Stimulated activated CD4-positive, alpha-beta T cell treated with anti-CD3 and anti-CD28 coated beads, TNF-alpha, amount 100 ng/mL, for 4 hours (primary cell): ENCODE measurements around the gene PCDHB5.
"Not testable (repeated sequence)": the region's sequence is repeated elsewhere in the genome, so short reads cannot be mapped to it uniquely, and the experiment has no call there.

Source experiments
- DNase-seq, 3 experiments: peaks; one replicate each; pipeline ENCODE4 v3.0.0-alpha.2; 2020; ENCODE audit warnings: low read depth in 3 of 3

Gene PCDHB5

GRCh38 chr5:141152096-141152495 lies 17.1 kb downstream of the PCDHB5 start:
- not testable (repeated sequence) for DNase-seq

- DNase-seq: no peak
Measured at GRCh38 chr5:141155540-141156374, 20.8 kb downstream of the PCDHB5 start.

GRCh38 chr5:141157356-141157755 lies 22.4 kb downstream of the PCDHB5 start:
- not testable (repeated sequence) for DNase-seq

- DNase-seq: not testable (repeated sequence)
Measured at GRCh38 chr5:141157901-141158300, 22.9 kb downstream of the PCDHB5 start.

GRCh38 chr5:141172381-141173204 lies 37.6 kb downstream of the PCDHB5 start, which contains the start of gene PCDHB7:
TSS of gene PCDHB7 (plus strand) at chr5:141172644. CDS start at chr5:141172836, 192 bp downstream.
- no peak for DNase-seq

GRCh38 chr5:141174291-141175104 lies 39.5 kb downstream of the PCDHB5 start:
- DNase-seq: not testable (repeated sequence)

GRCh38 chr5:141175933-141176332 lies 40.9 kb downstream of the PCDHB5 start:
- DNase-seq: no peak

- not testable (repeated sequence) for DNase-seq
Measured at GRCh38 chr5:141177577-141178191, 42.7 kb downstream of the PCDHB5 start, which contains the start of gene PCDHB8. TSS of gene PCDHB8 (plus strand) at chr5:141177790. CDS start at chr5:141178035, 245 bp downstream.

GRCh38 chr5:141179371-141179770 lies 44.4 kb downstream of the PCDHB5 start:
- not testable (repeated sequence) for DNase-seq

GRCh38 chr5:141179876-141180275 lies 44.9 kb downstream of the PCDHB5 start:
- not testable (repeated sequence) for DNase-seq

GRCh38 chr5:141180313-141180712 lies 45.3 kb downstream of the PCDHB5 start:
- no peak for DNase-seq

- no peak for DNase-seq
Measured at GRCh38 chr5:141182248-141182647, 47.2 kb downstream of the PCDHB5 start, which contains the start of gene PCDHB16. TSS of gene PCDHB16 (plus strand) at chr5:141182387. CDS start at chr5:141182560, 173 bp downstream.

GRCh38 chr5:141184117-141184855 lies 49.3 kb downstream of the PCDHB5 start:
- not testable (repeated sequence) for DNase-seq

- peak in 1 of 3 experiments; percentile 2 for DNase-seq
Measured at GRCh38 chr5:141186897-141187512, 52.0 kb downstream of the PCDHB5 start, which contains the start of gene PCDHB9. TSS of gene PCDHB9 (plus strand) at chr5:141187161. CDS start at chr5:141187319, 158 bp downstream.
